H1 (cell line): Measurements from ENCODE around the gene PSMD3. TPM values are rescaled to one million over a fixed set of nuclear protein-coding genes. Genes with fewer than 3 reads are reported as not detected.

Source experiments
- CTCF ChIA-PET: fragments of 300-600 bp; sonication (Branson Sonifier 250); formaldehyde crosslinking; loops from one replicate; lab custom pipeline; 2021; ENCODE audit not compliant: partially characterized antibody; lab: Charles Lee
- POLR2A ChIA-PET: fragments of 300-600 bp; sonication (Branson Sonifier 250); formaldehyde crosslinking; loops from one replicate; lab custom pipeline; 2021; ENCODE audit warnings: inconsistent platforms; ENCODE audit not compliant: partially characterized antibody; lab: Charles Lee
- DNase-seq, 2 experiments: peaks; one replicate each; pipeline versions ENCODE4 v3.0.0 to v3.0.0-alpha.2; 2010 to 2022; ENCODE audit warnings: low spot score in 2 of 2, low read depth in 1 of 2, mixed read lengths in 1 of 2
- FAIRE-seq: peaks from 2 replicates; lab custom pipeline; 2011; peaks lifted over from hg19 to GRCh38; lab: Jason Lieb, UNC
- H2AFZ ChIP-seq: 2 replicates; pipeline ENCODE4 v1.8.1; 2012; ENCODE audit warnings: low read length, inconsistent platforms
- H2AK5ac ChIP-seq: 2 replicates; pipeline ENCODE4 v1.6.1; 2013; ENCODE audit warnings: low read depth, low read length
- H2BK120ac ChIP-seq: replicated peaks from 2 replicates; pipeline ENCODE3; 2013; ENCODE audit warnings: low read depth, low read length, inconsistent platforms
- H2BK12ac ChIP-seq: 2 replicates; pipeline ENCODE4 v1.6.1; 2013; ENCODE audit warnings: low read depth, low read length
- H2BK15ac ChIP-seq: 2 replicates; pipeline ENCODE4 v1.6.1; 2013; ENCODE audit warnings: low read length
- H2BK20ac ChIP-seq: 2 replicates; pipeline ENCODE4 v1.6.1; 2013; ENCODE audit warnings: low read length
- H2BK5ac ChIP-seq: 2 replicates; pipeline ENCODE4 v1.6.1; 2013; ENCODE audit warnings: low read depth, low read length
- H3K14ac ChIP-seq: 2 replicates; pipeline ENCODE4 v1.6.1; 2013; ENCODE audit warnings: inconsistent platforms; ENCODE audit not compliant: insufficient read length
- H3K18ac ChIP-seq: 2 replicates; pipeline ENCODE4 v1.6.1; 2013; ENCODE audit warnings: low read length; ENCODE audit errors: extremely low read depth
- H3K23ac ChIP-seq: 2 replicates; pipeline ENCODE4 v1.6.1; 2013; ENCODE audit warnings: inconsistent platforms; ENCODE audit not compliant: insufficient read length
- H3K23me2 ChIP-seq: 2 replicates; pipeline ENCODE4 v1.6.1; 2013; ENCODE audit warnings: low read depth, low read length
- H3K27ac ChIP-seq: 2 replicates; pipeline ENCODE4 v1.6.1; 2011; ENCODE audit warnings: low read depth, low read length, inconsistent platforms
- H3K27me3 ChIP-seq, 4 experiments: replicated peaks in 1 of 4; 1 replicate in 1 of 4; 2 replicates in 3 of 4; pipeline versions ENCODE4 v1.6.1 to v1.8.1; 2011 to 2013; ENCODE audit warnings: low read length in 3 of 4, mild to moderate bottlenecking in 3 of 4, inconsistent platforms in 2 of 4, mixed read lengths in 2 of 4, moderate library complexity in 1 of 4; ENCODE audit not compliant: control insufficient read depth in 3 of 4, insufficient read depth in 3 of 4; ENCODE audit errors: extremely low read depth in 1 of 4
- H3K36me3 ChIP-seq, 4 experiments: 2 replicates each; pipeline versions ENCODE4 v1.6.1 to v1.8.1; 2011 to 2013; ENCODE audit warnings: mild to moderate bottlenecking in 4 of 4, low read length in 3 of 4, moderate library complexity in 2 of 4, control low read depth in 1 of 4, inconsistent platforms in 1 of 4; ENCODE audit not compliant: insufficient read depth in 4 of 4, control insufficient read depth in 2 of 4
- H3K4ac ChIP-seq: replicated peaks from 2 replicates; pipeline ENCODE3; 2013; ENCODE audit warnings: low read length, low read depth, mixed read lengths, inconsistent platforms; ENCODE audit not compliant: insufficient read length
- H3K4me1 ChIP-seq, 4 experiments: replicated peaks in 1 of 4; 1 replicate in 1 of 4; 2 replicates in 3 of 4; pipeline versions ENCODE4 v1.6.1 to v1.8.1; 2011 to 2013; ENCODE audit warnings: low read length in 3 of 4, inconsistent platforms in 2 of 4, mixed read lengths in 1 of 4; ENCODE audit not compliant: insufficient read depth in 4 of 4, control insufficient read depth in 3 of 4
- H3K4me2 ChIP-seq, 2 experiments: 2 replicates each; pipeline versions ENCODE4 v1.6.1 to v1.8.1; 2011 to 2013; ENCODE audit warnings: low read depth in 2 of 2, low read length in 2 of 2, control low read depth in 1 of 2, inconsistent platforms in 1 of 2, mild to moderate bottlenecking in 1 of 2; ENCODE audit not compliant: insufficient read depth in 1 of 2
- H3K4me3 ChIP-seq, 4 experiments: fragments of 200-600, 300-600 bp in 1 of 4; sonication (generic), shearing (Covaris generic), sonication (Bioruptor Twin) in 1 of 4; 2 replicates each; pipeline versions ENCODE4 v1.5.1 to v1.8.1; 2011 to 2016; ENCODE audit warnings: low read length in 4 of 4, low read depth in 3 of 4, control low read depth in 2 of 4, inconsistent platforms in 2 of 4, mild to moderate bottlenecking in 2 of 4, mixed read lengths in 1 of 4, moderate library complexity in 1 of 4; ENCODE audit not compliant: insufficient read depth in 2 of 4; ENCODE audit errors: extremely low read depth in 1 of 4
- H3K56ac ChIP-seq: replicated peaks from 2 replicates; pipeline ENCODE3; 2013; ENCODE audit warnings: low read depth, mild to moderate bottlenecking, mixed read lengths, low read length, inconsistent platforms; ENCODE audit not compliant: insufficient read length
- H3K79me1 ChIP-seq: 2 replicates; pipeline ENCODE4 v1.6.1; 2013; ENCODE audit warnings: low read depth, low read length, control low read depth
- H3K79me2 ChIP-seq, 2 experiments: 2 replicates each; pipeline versions ENCODE4 v1.6.1 to v1.8.1; 2012 to 2013; ENCODE audit warnings: low read length in 2 of 2, mild to moderate bottlenecking in 2 of 2, inconsistent platforms in 1 of 2; ENCODE audit not compliant: insufficient read depth in 2 of 2, control insufficient read depth in 1 of 2
- H3K9ac ChIP-seq, 4 experiments: replicated peaks in 1 of 4; 1 replicate in 1 of 4; 2 replicates in 3 of 4; pipeline versions ENCODE4 v1.6.1 to v1.8.1; 2011 to 2013; ENCODE audit warnings: low read depth in 3 of 4, low read length in 3 of 4, control low read depth in 2 of 4, mild to moderate bottlenecking in 2 of 4, moderate library complexity in 2 of 4, inconsistent platforms in 1 of 4; ENCODE audit errors: extremely low read depth in 1 of 4
- H3K9me3 ChIP-seq, 2 experiments: 2 replicates each; pipeline versions ENCODE4 v1.6.1 to v1.8.1; 2012 to 2013; ENCODE audit warnings: mild to moderate bottlenecking in 2 of 2, moderate library complexity in 2 of 2, control low read depth in 1 of 2, inconsistent platforms in 1 of 2, low read depth in 1 of 2, low read length in 1 of 2, mixed read lengths in 1 of 2; ENCODE audit not compliant: insufficient read depth in 2 of 2
- H4K20me1 ChIP-seq, 2 experiments: replicated peaks in 1 of 2; 2 replicates each; pipeline versions ENCODE3 to v1.8.1; 2011 to 2013; ENCODE audit warnings: inconsistent platforms in 2 of 2, low read length in 2 of 2, mild to moderate bottlenecking in 1 of 2; ENCODE audit not compliant: insufficient read depth in 2 of 2, control insufficient read depth in 1 of 2
- H4K5ac ChIP-seq: 2 replicates; pipeline ENCODE4 v1.6.1; 2013; ENCODE audit warnings: low read length, low read depth, mixed read lengths, inconsistent platforms; ENCODE audit not compliant: insufficient read length
- H4K8ac ChIP-seq: 2 replicates; pipeline ENCODE4 v1.8.0; 2013; ENCODE audit warnings: mild to moderate bottlenecking, moderate library complexity, low read length, inconsistent platforms; ENCODE audit not compliant: insufficient read depth; ENCODE audit errors: extremely low read depth
- H4K91ac ChIP-seq: replicated peaks from 2 replicates; pipeline ENCODE3; 2013; ENCODE audit warnings: low read length, mixed read lengths, inconsistent platforms; ENCODE audit not compliant: insufficient read length
- BRCA1 ChIP-seq: IDR thresholded peaks from 2 replicates; pipeline ENCODE4 v1.6.1; 2012; ENCODE audit warnings: low read depth, low read length, improper control_type of control experiment
- CREB1 ChIP-seq: IDR thresholded peaks from 2 replicates; pipeline ENCODE4 v1.6.1; 2012; ENCODE audit warnings: inconsistent platforms
- KDM4A ChIP-seq: IDR thresholded peaks from one replicate; pipeline ENCODE4 v1.7.1; 2012; ENCODE audit warnings: low read depth, mild to moderate bottlenecking, moderate library complexity, low read length, inconsistent platforms; ENCODE audit not compliant: severe bottlenecking
- NRF1 ChIP-seq: IDR thresholded peaks from 2 replicates; pipeline ENCODE4 v1.6.1; 2011; ENCODE audit warnings: mild to moderate bottlenecking, low read depth, low read length, improper control_type of control experiment
- SP1 ChIP-seq: IDR thresholded peaks from 2 replicates; pipeline ENCODE4 v1.6.1; 2011; ENCODE audit warnings: low read depth, low read length
- WGBS, 2 experiments: shearing (Covaris generic) in 1 of 2; methylation state at CpG; one replicate each; pipeline versions ENCODE4 v1.1.6 to v1.1.7; 2013 to 2015; ENCODE audit warnings: low lambda C conversion rate in 2 of 2, mixed read lengths in 2 of 2, inconsistent platforms in 1 of 2, low coverage in 1 of 2, missing lambda C conversion rate in 1 of 2; ENCODE audit not compliant: insufficient replicate concordance in 2 of 2, insufficient coverage in 1 of 2, insufficient read length in 1 of 2; ENCODE audit errors: extremely low coverage in 1 of 2, missing lambda C conversion rate in 1 of 2; 5-methylcytosine and 5-hydroxymethylcytosine counted together
- polyA plus RNA-seq, 7 experiments: library from polyadenylated mRNA; depleted of rRNA in 3 of 7; stranded (reverse) in 5 of 7; unstranded in 2 of 7; fragments of >200 nt in 5 of 7; fragments of 200-250 nt in 2 of 7; gene quantifications; 1 replicate in 5 of 7; 2 replicates in 1 of 7; 4 replicates in 1 of 7; pipeline versions ENCODE4 v1.2.1 to v1.2.3, GENCODE V29; 2011 to 2013; ENCODE audit warnings: missing spikeins in 2 of 7, mixed read lengths in 2 of 7
- total RNA-seq: library from RNA; stranded (reverse); fragmentation: NEBNext Ultra II Directional; extraction: Animal tissue kit (Norgen Biotek cat#: 25700); gene quantifications from 2 replicates; pipeline ENCODE4 v1.2.1, GENCODE V29; 2021
- TF ChIP-seq, protein P1 (sequence below): IDR thresholded peaks from 2 replicates; pipeline ENCODE4 v1.6.1; 2011; ENCODE audit warnings: low read length, improper control_type of control experiment

PSMD3 gene
- total and polyA plus RNA-seq, 2 of the 8 experiments (the other 6 are each of a cell fraction or from before 2014, with no cell fraction given): 151 to 198 TPM

DNA sequence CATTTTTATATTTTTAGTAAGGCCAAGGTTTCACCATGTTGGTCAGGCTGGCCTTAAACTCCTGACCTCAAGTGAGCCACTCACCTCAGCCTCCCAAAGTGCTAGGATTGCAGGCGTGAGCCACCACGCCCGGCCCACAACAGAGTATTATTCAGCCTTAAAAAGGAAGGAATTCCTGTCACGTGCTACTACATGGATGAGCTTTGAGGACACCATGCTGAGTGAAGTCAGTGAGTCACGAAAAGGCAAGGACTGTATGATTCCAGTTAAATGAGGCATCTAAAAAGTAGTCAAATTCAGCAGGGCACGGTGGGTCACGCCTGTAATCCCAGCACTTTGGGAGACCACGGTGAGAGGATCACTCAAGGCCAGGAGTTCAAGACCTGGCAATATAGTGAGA, 44.3 kb downstream of the PSMD3 start:
- no peak for FAIRE-seq
- TF ChIP-seq CREB1 (no peak), KDM4A (no peak), BRCA1 (no peak), SP1 (no peak), NRF1 (no peak)
- TF ChIP-seq, protein P1, sequence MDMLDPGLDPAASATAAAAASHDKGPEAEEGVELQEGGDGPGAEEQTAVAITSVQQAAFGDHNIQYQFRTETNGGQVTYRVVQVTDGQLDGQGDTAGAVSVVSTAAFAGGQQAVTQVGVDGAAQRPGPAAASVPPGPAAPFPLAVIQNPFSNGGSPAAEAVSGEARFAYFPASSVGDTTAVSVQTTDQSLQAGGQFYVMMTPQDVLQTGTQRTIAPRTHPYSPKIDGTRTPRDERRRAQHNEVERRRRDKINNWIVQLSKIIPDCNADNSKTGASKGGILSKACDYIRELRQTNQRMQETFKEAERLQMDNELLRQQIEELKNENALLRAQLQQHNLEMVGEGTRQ: no peak
- no peak overlapping the region for H3K4ac ChIP-seq
- no peak overlapping the region for H3K27ac ChIP-seq
- no peaks in the 10 kb centered on the region for H3K79me1 ChIP-seq
- ChIA-PET POLR2A (interaction anchor here (2.2 to 4.8 kb wide), 2 partner anchors 8 to 11 kb away, joined by 10 to 42 read pairs; partner anchors contain the start of gene CSF3), CTCF (interaction anchor here (0.8 to 29.7 kb wide), 5 partner anchors 13 to 337 kb away, joined by 3 to 876 read pairs (median 72); partner anchors contain the start of genes CSF3, MED24 and THRA)
- 94% methylated on average over 8 of the region's 8 CpGs; no CpG with 5 or more reads in 1 of the 2 experiments for WGBS, 2 experiments
- no peak overlapping the region for H2BK120ac ChIP-seq
- no peak for DNase-seq
- H3K23ac ChIP-seq: no peak overlapping the region
- peaks cover 16 to 37% (median 34%) of the 10 kb centered on the region in 4 experiments for H3K36me3 ChIP-seq
- H4K8ac ChIP-seq: no peak overlapping the region
- H3K79me2 ChIP-seq: no peaks in the 10 kb centered on the region
- H3K4me3 ChIP-seq: no peak overlapping the region
- no peak overlapping the region for H3K56ac ChIP-seq
- no peak overlapping the region for H2BK5ac ChIP-seq
- H2AK5ac ChIP-seq: no peak overlapping the region
- H2BK12ac ChIP-seq: no peak overlapping the region
- no peaks in the 10 kb centered on the region for H3K23me2 ChIP-seq
- no peak overlapping the region for H4K5ac ChIP-seq
- H2AFZ ChIP-seq: no peak overlapping the region
- H3K9me3 ChIP-seq: no peaks in the 10 kb centered on the region
- H3K4me2 ChIP-seq: no peak overlapping the region
- no peak overlapping the region for H4K91ac ChIP-seq
- H3K4me1 ChIP-seq: no peaks in the 10 kb centered on the region
- H2BK20ac ChIP-seq: no peak overlapping the region
- no peak overlapping the region for H2BK15ac ChIP-seq
- H3K9ac ChIP-seq: no peak overlapping the region
- H3K27me3 ChIP-seq: no peaks in the 10 kb centered on the region
- H4K20me1 ChIP-seq: peaks cover 0 to 2% of the 10 kb centered on the region in 2 experiments
- H3K18ac ChIP-seq: no peak overlapping the region
- no peak overlapping the region for H3K14ac ChIP-seq
